ENCODE results near the gene DOCK11. TPM values are rescaled to one million over a fixed set of nuclear protein-coding genes. Genes with fewer than 3 reads are reported as not detected.

DOCK11 gene
- polyA plus RNA-seq, 1 of the 3 experiments (the other 2 are of a cell fraction) = 34.8 TPM

GRCh38 chrX:118520216-118521206 lies 24.9 kb downstream of the DOCK11 start:
- DNase-seq = no peak
- CTCF ChIA-PET = interaction anchor here (1.0 kb wide), 1 partner anchor 81 kb away, joined by 3 read pairs; no protein-coding TSS in a partner anchor
- no peaks in the 10 kb centered on the region for H4K20me1 ChIP-seq (ENCODE audit: insufficient read depth)
- H3K27ac ChIP-seq (ENCODE audit: low read depth in 2 of 2, low read length in 1 of 2) = peak overlapping the region; percentile 79 to 98; a peak in 3 of 4 replicates
- H3K4me2 ChIP-seq = peak overlapping the region; percentile 69
- H3K4me1 ChIP-seq (ENCODE audit: control insufficient read depth in 1 of 2, insufficient read depth in 2 of 2, low read depth in 1 of 2, low read length in 1 of 2) = peaks cover 0 to 24% of the 10 kb centered on the region in 2 experiments; a peak in 3 of 4 replicates
- H2AFZ ChIP-seq (ENCODE audit: low read depth) = no peak overlapping the region; the same call in 1 of the 2 replicates
- H3K27me3 ChIP-seq (ENCODE audit: insufficient read depth) = no peaks in the 10 kb centered on the region
- TF ChIP-seq ELF1 (IDR thresholded peaks at IDR 0.05) (no peak), EZH2phosphoT487 (IDR thresholded peaks at IDR 0.05; ENCODE audit: borderline replicate concordance, low read depth) (no peak), PBX3 (IDR thresholded peaks at IDR 0.05) (peak; percentile 70), TCF12 (IDR thresholded peaks at IDR 0.05) (peak; percentile 96), FOXM1 (IDR thresholded peaks at IDR 0.05; ENCODE audit: low read depth) (0 out of 2 replicates have a peak, but pooled peaks have one; percentile 66), RAD21 (IDR thresholded peaks at IDR 0.05; ENCODE audit: low read length) (no peak), NFIC (IDR thresholded peaks at IDR 0.05; ENCODE audit: borderline replicate concordance) (peak; percentile 43; the same call in 1 of the 2 replicates), SMC3 (IDR thresholded peaks at IDR 0.05; ENCODE audit: low read depth, low read length) (no peak), FOXJ3 (CRISPR knock-in tag; IDR thresholded peaks at IDR 0.05) (no peak), EP300 (IDR thresholded peaks at IDR 0.05; ENCODE audit: borderline replicate concordance in 1 of 2, low read depth in 1 of 2, low read length in 1 of 2) (peak in 1 of 2 experiments; percentile 58; a peak in 2 of 4 replicates), NRF1 (IDR thresholded peaks at IDR 0.05; ENCODE audit: low read depth, low read length) (no peak), JUND (IDR thresholded peaks at IDR 0.05) (peak; percentile 78), YY1 (IDR thresholded peaks at IDR 0.05; ENCODE audit: low read depth) (no peak), RXRA (IDR thresholded peaks at IDR 0.05; ENCODE audit: borderline replicate concordance, low read depth) (peak; percentile 93), GABPA (IDR thresholded peaks at IDR 0.05; ENCODE audit: low read depth) (no peak), RFX5 (IDR thresholded peaks at IDR 0.05; ENCODE audit: low read length) (no peak), FOSL2 (IDR thresholded peaks at IDR 0.05; ENCODE audit: borderline replicate concordance, low read depth) (peak; percentile 75), POLR2AphosphoS5 (IDR thresholded peaks at IDR 0.05; ENCODE audit: low read depth, low read length) (peak; percentile 74; the same call in 1 of the 2 replicates)
- TF ChIP-seq, protein P1, sequence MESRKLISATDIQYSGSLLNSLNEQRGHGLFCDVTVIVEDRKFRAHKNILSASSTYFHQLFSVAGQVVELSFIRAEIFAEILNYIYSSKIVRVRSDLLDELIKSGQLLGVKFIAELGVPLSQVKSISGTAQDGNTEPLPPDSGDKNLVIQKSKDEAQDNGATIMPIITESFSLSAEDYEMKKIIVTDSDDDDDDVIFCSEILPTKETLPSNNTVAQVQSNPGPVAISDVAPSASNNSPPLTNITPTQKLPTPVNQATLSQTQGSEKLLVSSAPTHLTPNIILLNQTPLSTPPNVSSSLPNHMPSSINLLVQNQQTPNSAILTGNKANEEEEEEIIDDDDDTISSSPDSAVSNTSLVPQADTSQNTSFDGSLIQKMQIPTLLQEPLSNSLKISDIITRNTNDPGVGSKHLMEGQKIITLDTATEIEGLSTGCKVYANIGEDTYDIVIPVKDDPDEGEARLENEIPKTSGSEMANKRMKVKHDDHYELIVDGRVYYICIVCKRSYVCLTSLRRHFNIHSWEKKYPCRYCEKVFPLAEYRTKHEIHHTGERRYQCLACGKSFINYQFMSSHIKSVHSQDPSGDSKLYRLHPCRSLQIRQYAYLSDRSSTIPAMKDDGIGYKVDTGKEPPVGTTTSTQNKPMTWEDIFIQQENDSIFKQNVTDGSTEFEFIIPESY (IDR thresholded peaks at IDR 0.05; ENCODE audit: borderline replicate concordance, low read depth) = 0 out of 2 replicates have a peak, but pooled peaks have one; percentile 16
- peak overlapping the region; percentile 53; the same call in 1 of the 2 replicates for H3K9ac ChIP-seq
- 11% methylated on average over 5 of the region's 5 CpGs for WGBS (ENCODE audit: low lambda C conversion rate)
- POLR2A ChIA-PET = no interaction called here
- peak overlapping the region in 1 of 2 experiments; percentile 46; a peak in 1 of 4 replicates for H3K4me3 ChIP-seq (ENCODE audit: low read depth in 2 of 2, low read length in 1 of 2)
- no peaks in the 10 kb centered on the region for H3K9me2 ChIP-seq
- peaks cover 12% of the 10 kb centered on the region for H3F3A ChIP-seq (replicated peaks; ENCODE audit: insufficient read depth)
- H3K9me3 ChIP-seq = no peaks in the 10 kb centered on the region
- H3K79me2 ChIP-seq (ENCODE audit: insufficient read depth) = peaks cover 8% of the 10 kb centered on the region
- peaks cover 0 to 2% of the 10 kb centered on the region in 2 experiments for H3K36me3 ChIP-seq (replicated peaks in 1 of 2; ENCODE audit: control insufficient read depth in 1 of 2, insufficient read depth in 2 of 2, low read length in 1 of 2)
